H1 (cell line): ENCODE results near the gene ZNF536. TPM values are rescaled to one million over a fixed set of nuclear protein-coding genes. Genes with fewer than 3 reads are reported as not detected.

Source experiments
- ZNF274 ChIP-seq: IDR thresholded peaks from 2 replicates; pipeline ENCODE4 v1.7.0; 2012; ENCODE audit warnings: low read length, borderline replicate concordance; ENCODE audit errors: extremely low read depth
- polyA plus RNA-seq, 7 experiments: library from polyadenylated mRNA; depleted of rRNA in 3 of 7; stranded (reverse) in 5 of 7; unstranded in 2 of 7; fragments of >200 nt in 5 of 7; fragments of 200-250 nt in 2 of 7; gene quantifications; 1 replicate in 5 of 7; 2 replicates in 1 of 7; 4 replicates in 1 of 7; pipeline versions ENCODE4 v1.2.1 to v1.2.3, GENCODE V29; 2011 to 2013; ENCODE audit warnings: missing spikeins in 2 of 7, mixed read lengths in 2 of 7
- total RNA-seq: library from RNA; stranded (reverse); fragmentation: NEBNext Ultra II Directional; extraction: Animal tissue kit (Norgen Biotek cat#: 25700); gene quantifications from 2 replicates; pipeline ENCODE4 v1.2.1, GENCODE V29; 2021

ZNF536 gene
- total and polyA plus RNA-seq, 2 of the 8 experiments (the other 6 are each of a cell fraction or from before 2014, with no cell fraction given), result 0.09 to 0.11 TPM

- TF ChIP-seq ZNF274, result no peak
These were observed 186.6 kb downstream of the ZNF536 start (continued) for GRCh38 chr19:30558793-30559192.
